Activated T-helper 1 cell treated with anti-CD3 and anti-CD28 coated beads, Interleukin-12 subunit alpha, Interleukin-12 subunit beta, Interleukin-2, Interleukin-4 antibody, amounts not matched to agents 30 ng/mL and 10 ng/mL and 1 ng/mL, durations not matched to agents 14 hours and 24 hours and 36 hours (primary cell): ENCODE results near the gene ZNF283. TPM values are rescaled to one million over a fixed set of nuclear protein-coding genes. Genes with fewer than 3 reads are reported as not detected.

Experiments used
- DNase-seq: peaks from one replicate; pipeline ENCODE4 v3.0.0; 2021; ENCODE audit warnings: low spot score
- H3K27ac Mint-ChIP-seq: one replicate; pipeline ENCODE4 v1.8.0; 2021; ENCODE audit warnings: mild to moderate bottlenecking, mixed read lengths
- H3K27me3 Mint-ChIP-seq: one replicate; pipeline ENCODE4 v1.8.0; 2022; ENCODE audit warnings: mild to moderate bottlenecking, moderate library complexity, mixed read lengths; ENCODE audit not compliant: insufficient read depth
- H3K36me3 Mint-ChIP-seq: one replicate; pipeline ENCODE4 v1.8.0; 2021; ENCODE audit warnings: low read depth, mixed read lengths
- H3K4me1 Mint-ChIP-seq: one replicate; pipeline ENCODE4 v1.8.0; 2021; ENCODE audit warnings: low read depth, mixed read lengths
- H3K4me3 Mint-ChIP-seq: one replicate; pipeline ENCODE4 v1.8.0; 2021; ENCODE audit warnings: mild to moderate bottlenecking, moderate library complexity, mixed read lengths
- H3K9me3 Mint-ChIP-seq: one replicate; pipeline ENCODE4 v1.8.0; 2021; ENCODE audit warnings: mixed read lengths
- intact Hi-C: fragments of 100-400 bp; cut with micrococcal nuclease; formaldehyde crosslinking; loops from one replicate; pipeline ENCODE4 v1.15.1; 2024
- total RNA-seq: library from RNA; stranded (reverse); gene quantifications from 2 replicates; pipeline ENCODE4 v1.2.3, GENCODE V29; 2022

The ZNF283 gene
- 4.0 and 4.8 TPM in 2 replicates for total RNA-seq

DNA sequence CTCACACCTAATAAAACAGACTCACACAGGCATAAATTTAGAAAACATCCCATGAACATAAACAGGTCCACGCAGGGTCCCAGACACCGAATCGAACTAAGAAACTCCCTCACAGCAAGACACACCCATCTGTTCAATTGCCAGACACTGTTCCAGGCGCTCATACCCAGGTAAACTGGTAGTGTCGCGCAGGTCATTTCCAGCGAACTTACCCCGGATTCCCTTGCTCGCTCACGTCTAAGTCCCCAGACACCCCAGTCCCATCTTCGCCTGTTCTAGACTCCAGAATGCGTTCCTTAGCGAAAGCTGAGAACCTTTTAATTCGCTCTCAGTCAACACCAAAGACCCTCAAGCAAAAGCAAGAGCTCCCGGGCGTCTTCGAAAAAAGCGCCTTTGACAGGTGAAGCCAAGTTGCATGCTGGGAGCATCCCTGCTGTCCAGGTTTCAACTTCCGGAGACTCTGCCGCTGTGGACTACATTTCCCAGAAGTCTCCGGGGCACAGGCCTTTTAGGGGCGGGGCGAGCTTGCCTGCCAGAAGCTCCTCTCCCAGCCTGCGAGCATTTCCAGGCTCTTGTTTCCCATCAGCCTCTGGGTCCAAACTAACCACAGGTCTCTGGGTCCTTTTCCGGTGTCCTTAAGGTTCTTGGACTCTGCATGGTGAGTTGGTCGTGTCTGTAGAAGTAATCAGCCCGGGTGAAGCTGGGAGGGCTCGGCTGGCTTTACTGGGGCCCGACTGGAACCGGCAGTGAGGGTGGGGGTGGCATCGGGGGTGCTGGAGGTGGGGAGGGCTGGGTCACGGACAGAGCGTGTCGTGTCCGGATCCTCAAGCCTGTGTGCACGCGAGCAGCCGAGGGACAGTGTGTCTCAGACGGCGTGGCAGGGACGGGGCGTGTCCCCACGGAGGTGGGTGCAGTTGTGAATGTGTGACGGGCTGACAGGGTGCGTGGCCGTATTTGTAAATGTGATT, at the start of gene ZNF283:
TSS of gene ZNF283 (plus strand) at position 535 of the 968 bp plus-strand sequence. CDS start 6,184 bp downstream, outside the sequence.
- intact Hi-C loops: loop anchor here (1.0 to 10.0 kb wide), 13 partner anchors 73 to 674 kb away; partner anchors contain the start of genes SMG9, ZNF155, ZNF180 and ZNF221
- peaks cover 35% of the 10 kb centered on the region for H3K9me3 Mint-ChIP-seq
- peaks cover 11% of the 10 kb centered on the region for H3K27me3 Mint-ChIP-seq
- H3K4me3 Mint-ChIP-seq: peak within 1 kb of the TSS; percentile 86
- DNase-seq: peak; percentile 77
- peaks cover 19% of the 10 kb centered on the region for H3K4me1 Mint-ChIP-seq
- H3K27ac Mint-ChIP-seq: peak within 1 kb of the TSS; percentile 68
- H3K36me3 Mint-ChIP-seq: peaks cover 22% of the 10 kb centered on the region

GRCh38 chr19:43778651-43779050, 48.5 kb upstream of the ZNF283 start:
- Mint-ChIP-seq H3K4me3 (peak overlapping the region; percentile 85), H3K4me1 (peaks cover 71% of the 10 kb centered on the region), H3K9me3 (no peaks in the 10 kb centered on the region), H3K36me3 (peaks cover 33% of the 10 kb centered on the region), H3K27me3 (no peaks in the 10 kb centered on the region), H3K27ac (peak overlapping the region; percentile 97)
- DNase-seq: no peak
- intact Hi-C loops: no loop called here

DNA sequence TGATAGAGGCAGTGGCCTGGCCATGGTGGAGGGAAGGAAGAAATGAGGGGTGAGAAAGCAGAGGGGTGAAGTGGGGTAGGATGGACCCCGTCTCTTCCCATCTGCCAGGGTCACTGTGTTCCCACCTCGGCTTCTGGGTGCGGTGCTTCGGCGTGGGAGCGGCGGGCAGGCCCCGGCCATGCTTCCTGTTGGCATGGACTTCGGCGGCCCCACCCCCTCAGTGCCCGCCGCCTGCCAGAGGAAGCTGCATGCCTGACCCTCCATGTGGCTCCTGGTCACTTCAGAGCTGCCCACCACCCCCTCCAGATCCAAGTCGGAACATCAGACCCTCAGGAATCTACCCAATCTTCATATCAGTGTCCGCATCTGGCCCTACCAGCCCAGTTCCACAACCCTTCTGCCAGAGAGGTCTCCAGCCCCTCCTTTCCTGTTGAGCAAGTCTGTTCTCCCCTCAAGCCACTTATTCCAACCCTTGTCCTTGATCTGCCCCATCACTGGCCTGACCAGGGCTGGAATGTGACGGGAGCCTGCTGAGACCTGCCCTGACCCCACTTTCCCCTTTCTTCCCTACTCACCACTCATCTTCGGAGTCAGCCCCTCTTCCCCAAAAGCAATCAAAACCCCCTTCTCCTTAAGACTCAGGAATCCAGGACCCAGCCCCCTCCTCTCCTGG, 47.8 kb upstream of the ZNF283 start:
- intact Hi-C loops: no loop called here

DNA sequence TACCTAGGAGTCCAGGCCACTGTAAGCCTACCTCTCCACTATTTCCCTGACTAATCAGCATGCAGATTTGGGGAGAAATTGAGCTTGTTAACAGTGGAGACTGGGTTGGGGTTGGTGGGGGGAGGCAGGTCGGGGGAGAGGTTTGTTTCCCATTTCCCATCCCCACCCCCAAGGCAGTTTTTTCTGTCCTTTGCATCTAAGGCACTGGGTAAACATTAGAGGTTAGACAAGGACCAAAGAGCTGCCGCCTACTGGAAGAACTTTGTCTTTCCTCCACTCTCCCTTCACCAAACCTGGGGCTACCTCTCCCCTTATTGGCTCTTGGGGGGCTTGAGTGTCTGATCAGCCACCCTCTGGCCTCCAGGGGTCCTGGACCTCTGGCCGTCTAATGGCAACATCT, 47.3 kb upstream of the ZNF283 start:
- DNase-seq: no peak
- H3K36me3 Mint-ChIP-seq: peaks cover 32% of the 10 kb centered on the region

More for the DNA sequence above, 47.8 kb upstream of the ZNF283 start:
- Mint-ChIP-seq H3K36me3 (peaks cover 32% of the 10 kb centered on the region), H3K4me1 (peaks cover 77% of the 10 kb centered on the region), H3K27me3 (no peaks in the 10 kb centered on the region), H3K4me3 (peak overlapping the region; percentile 85), H3K9me3 (no peaks in the 10 kb centered on the region), H3K27ac (peak overlapping the region; percentile 97)
- DNase-seq: no peak

GRCh38 chr19:43780706-43781525, 46.2 kb upstream of the ZNF283 start, which contains the start of gene KCNN4:
TSS of gene KCNN4 (minus strand) at chr19:43780973. CDS start at chr19:43780861, 112 bp downstream.
- Mint-ChIP-seq H3K27ac (peak within 1 kb of the TSS; percentile 97), H3K4me1 (peaks cover 78% of the 10 kb centered on the region)
- DNase-seq: peak; percentile 59

More for the DNA sequence above, 47.3 kb upstream of the ZNF283 start:
- Mint-ChIP-seq H3K4me3 (peak overlapping the region; percentile 85), H3K9me3 (no peaks in the 10 kb centered on the region), H3K27ac (peak overlapping the region; percentile 97), H3K4me1 (peaks cover 83% of the 10 kb centered on the region), H3K27me3 (no peaks in the 10 kb centered on the region)
- intact Hi-C loops: loop anchor here (1.0 kb wide), 1 partner anchor 35 kb away; no protein-coding TSS in a partner anchor

DNA sequence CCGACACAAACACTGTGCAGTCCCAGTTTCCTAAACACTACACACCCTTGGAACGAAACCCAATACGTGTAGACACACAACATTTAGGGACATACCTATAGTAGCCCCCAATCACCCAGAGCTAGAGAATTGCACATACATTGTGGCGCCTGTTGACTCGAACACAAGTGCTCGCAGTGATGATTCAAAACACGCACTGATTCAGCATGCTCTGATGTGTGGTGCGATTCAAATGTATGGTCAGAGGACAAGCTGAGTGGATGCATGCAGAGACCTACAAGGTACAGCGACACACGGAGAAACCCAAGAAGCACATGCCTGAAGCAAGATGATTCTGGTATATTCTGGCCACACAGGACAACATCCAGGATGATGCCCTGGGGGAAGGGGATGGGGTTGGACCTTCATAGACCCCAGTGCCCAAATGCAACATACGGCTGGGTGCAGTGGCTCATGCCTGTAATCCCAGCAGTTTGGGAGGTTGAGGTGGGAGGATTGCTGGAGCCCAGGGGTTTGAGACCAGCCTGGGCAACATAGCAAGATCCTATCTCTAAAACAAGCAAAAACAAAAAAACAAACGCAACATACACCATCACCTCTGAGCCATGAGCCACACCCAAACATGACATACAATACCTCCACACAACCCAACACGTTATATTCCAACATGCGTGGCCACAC, 45.4 kb upstream of the ZNF283 start:
- DNase-seq: no peak
- no peaks in the 10 kb centered on the region for H3K9me3 Mint-ChIP-seq
- intact Hi-C loops: loop anchor here (1.0 kb wide), 4 partner anchors 16 to 113 kb away; partner anchors contain the start of gene SMG9
- peak overlapping the region; percentile 85 for H3K4me3 Mint-ChIP-seq
- no peaks in the 10 kb centered on the region for H3K27me3 Mint-ChIP-seq
- peak overlapping the region; percentile 92 for H3K27ac Mint-ChIP-seq
- peaks cover 19% of the 10 kb centered on the region for H3K36me3 Mint-ChIP-seq
- H3K4me1 Mint-ChIP-seq: peaks cover 70% of the 10 kb centered on the region

More at GRCh38 chr19:43780706-43781525, 46.2 kb upstream of the ZNF283 start, which contains the start of gene KCNN4:
- peak within 1 kb of the TSS; percentile 85 for H3K4me3 Mint-ChIP-seq
- H3K9me3 Mint-ChIP-seq: no peaks in the 10 kb centered on the region
- intact Hi-C loops: loop anchor here (1.0 kb wide), 5 partner anchors 16 to 113 kb away; partner anchors contain the start of gene SMG9
- no peaks in the 10 kb centered on the region for H3K27me3 Mint-ChIP-seq
- H3K36me3 Mint-ChIP-seq: peaks cover 26% of the 10 kb centered on the region

DNA sequence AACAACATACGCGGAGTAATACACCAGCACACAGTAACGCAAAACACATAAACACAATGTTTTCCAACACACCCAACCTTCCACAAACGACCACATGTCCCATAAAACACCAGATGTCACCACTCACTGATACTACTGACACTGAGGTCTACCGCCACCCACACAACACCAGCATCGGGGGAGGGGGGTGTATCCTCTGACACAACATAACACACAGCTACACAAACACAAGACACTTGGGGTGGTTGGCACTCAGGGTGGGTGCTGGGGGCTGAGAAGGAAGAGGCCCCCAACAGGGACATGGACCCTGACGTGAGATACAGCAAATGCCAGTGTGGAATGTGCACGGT, 44.8 kb upstream of the ZNF283 start:
- peak overlapping the region; percentile 92 for H3K27ac Mint-ChIP-seq
- H3K36me3 Mint-ChIP-seq: peaks cover 15% of the 10 kb centered on the region
- no peaks in the 10 kb centered on the region for H3K9me3 Mint-ChIP-seq
- no peak for DNase-seq
- peaks cover 65% of the 10 kb centered on the region for H3K4me1 Mint-ChIP-seq
- intact Hi-C loops: no loop called here
- H3K4me3 Mint-ChIP-seq: peak overlapping the region; percentile 68
- H3K27me3 Mint-ChIP-seq: no peaks in the 10 kb centered on the region

GRCh38 chr19:43782689-43783231, 44.4 kb upstream of the ZNF283 start:
- H3K9me3 Mint-ChIP-seq: no peaks in the 10 kb centered on the region
- peaks cover 60% of the 10 kb centered on the region for H3K4me1 Mint-ChIP-seq
- intact Hi-C loops: no loop called here
- DNase-seq: no peak
- H3K36me3 Mint-ChIP-seq: peaks cover 13% of the 10 kb centered on the region
- no peaks in the 10 kb centered on the region for H3K27me3 Mint-ChIP-seq
- H3K27ac Mint-ChIP-seq: peak overlapping the region; percentile 92
- peak overlapping the region; percentile 68 for H3K4me3 Mint-ChIP-seq

DNA sequence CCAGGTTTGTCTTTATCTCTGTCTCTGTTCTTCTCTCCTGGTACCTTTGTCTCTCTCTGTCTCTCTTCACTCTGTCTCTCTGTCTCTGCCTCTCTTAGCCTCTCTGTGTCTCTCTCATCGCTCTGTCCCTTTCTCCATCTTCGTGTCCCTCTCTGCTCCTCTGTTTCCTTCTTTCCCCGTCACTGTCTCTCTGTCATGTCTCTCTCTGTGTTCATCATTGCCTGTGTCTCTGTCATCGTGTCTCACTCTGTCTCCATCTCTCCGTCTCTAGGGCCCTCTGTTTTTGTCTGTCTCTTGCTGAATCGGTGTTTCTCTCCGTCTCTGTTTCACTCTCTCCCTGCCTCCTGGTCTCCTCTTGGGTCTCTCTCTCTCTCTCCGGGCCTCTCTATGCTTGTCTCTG, 43.5 kb upstream of the ZNF283 start:
- peak overlapping the region; percentile 92 for H3K27ac Mint-ChIP-seq
- H3K9me3 Mint-ChIP-seq: no peaks in the 10 kb centered on the region
- H3K4me1 Mint-ChIP-seq: peaks cover 51% of the 10 kb centered on the region
- intact Hi-C loops: loop anchor here (1.0 kb wide), 1 partner anchor 164 kb away; the partner anchor contains the start of gene ZNF428
- peak overlapping the region; percentile 28 for H3K4me3 Mint-ChIP-seq
- H3K36me3 Mint-ChIP-seq: peaks cover 10% of the 10 kb centered on the region
- DNase-seq: no peak
- no peaks in the 10 kb centered on the region for H3K27me3 Mint-ChIP-seq

- DNase-seq: peak; percentile 30
- H3K4me1 Mint-ChIP-seq: peaks cover 46% of the 10 kb centered on the region
- peak overlapping the region; percentile 28 for H3K4me3 Mint-ChIP-seq
- peak overlapping the region; percentile 92 for H3K27ac Mint-ChIP-seq
- no peaks in the 10 kb centered on the region for H3K27me3 Mint-ChIP-seq
- H3K36me3 Mint-ChIP-seq: peaks cover 7% of the 10 kb centered on the region
- no peaks in the 10 kb centered on the region for H3K9me3 Mint-ChIP-seq
- intact Hi-C loops: loop anchor here (1.0 kb wide), 1 partner anchor 165 kb away; the partner anchor contains the start of gene ZNF428
These were observed 42.7 kb upstream of the ZNF283 start for GRCh38 chr19:43784241-43784980.
